ENCODE measurements around the gene CISD3. TPM values are rescaled to one million over a fixed set of nuclear protein-coding genes. Genes with fewer than 3 reads are reported as not detected.

The CISD3 gene, protein sequence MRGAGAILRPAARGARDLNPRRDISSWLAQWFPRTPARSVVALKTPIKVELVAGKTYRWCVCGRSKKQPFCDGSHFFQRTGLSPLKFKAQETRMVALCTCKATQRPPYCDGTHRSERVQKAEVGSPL
- total RNA-seq: 1 to 10 TPM; 3.8 to 4.0 TPM

DNA sequence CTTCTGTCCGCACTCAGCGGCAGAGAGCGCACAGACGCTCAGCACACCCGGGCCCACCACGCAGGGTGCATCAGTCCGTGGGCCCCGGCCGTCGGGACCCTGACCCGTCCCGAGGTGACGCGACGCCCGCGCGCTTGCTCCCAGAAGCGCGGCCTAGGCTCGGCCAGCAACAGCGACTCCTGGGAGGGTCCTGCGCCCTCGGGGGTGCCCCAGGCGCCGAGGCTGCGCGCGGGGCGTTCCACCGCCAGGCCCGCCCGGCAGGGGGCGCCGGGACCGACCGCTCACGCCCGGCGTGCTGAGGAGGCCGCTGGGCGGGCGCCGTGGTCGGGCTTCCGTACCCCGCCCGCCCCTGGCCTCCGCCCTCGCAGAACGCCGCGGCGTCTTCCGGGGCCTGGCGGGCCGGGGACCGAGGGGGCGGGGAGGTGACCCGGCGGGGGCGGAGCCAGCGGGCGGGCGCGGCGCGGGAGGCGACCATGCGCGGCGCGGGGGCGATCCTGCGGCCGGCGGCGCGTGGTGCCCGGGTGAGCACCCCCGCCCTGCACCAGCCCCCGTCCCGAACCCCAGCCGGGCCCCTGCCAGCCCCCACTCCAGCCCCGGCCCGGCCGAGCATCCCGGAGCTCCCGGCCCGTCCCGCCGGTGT lies at the start of gene CISD3:
TSS of gene CISD3 (plus strand) at position 456 of the 640 bp plus-strand sequence. CDS start at position 474, 18 bp downstream.

DNA sequence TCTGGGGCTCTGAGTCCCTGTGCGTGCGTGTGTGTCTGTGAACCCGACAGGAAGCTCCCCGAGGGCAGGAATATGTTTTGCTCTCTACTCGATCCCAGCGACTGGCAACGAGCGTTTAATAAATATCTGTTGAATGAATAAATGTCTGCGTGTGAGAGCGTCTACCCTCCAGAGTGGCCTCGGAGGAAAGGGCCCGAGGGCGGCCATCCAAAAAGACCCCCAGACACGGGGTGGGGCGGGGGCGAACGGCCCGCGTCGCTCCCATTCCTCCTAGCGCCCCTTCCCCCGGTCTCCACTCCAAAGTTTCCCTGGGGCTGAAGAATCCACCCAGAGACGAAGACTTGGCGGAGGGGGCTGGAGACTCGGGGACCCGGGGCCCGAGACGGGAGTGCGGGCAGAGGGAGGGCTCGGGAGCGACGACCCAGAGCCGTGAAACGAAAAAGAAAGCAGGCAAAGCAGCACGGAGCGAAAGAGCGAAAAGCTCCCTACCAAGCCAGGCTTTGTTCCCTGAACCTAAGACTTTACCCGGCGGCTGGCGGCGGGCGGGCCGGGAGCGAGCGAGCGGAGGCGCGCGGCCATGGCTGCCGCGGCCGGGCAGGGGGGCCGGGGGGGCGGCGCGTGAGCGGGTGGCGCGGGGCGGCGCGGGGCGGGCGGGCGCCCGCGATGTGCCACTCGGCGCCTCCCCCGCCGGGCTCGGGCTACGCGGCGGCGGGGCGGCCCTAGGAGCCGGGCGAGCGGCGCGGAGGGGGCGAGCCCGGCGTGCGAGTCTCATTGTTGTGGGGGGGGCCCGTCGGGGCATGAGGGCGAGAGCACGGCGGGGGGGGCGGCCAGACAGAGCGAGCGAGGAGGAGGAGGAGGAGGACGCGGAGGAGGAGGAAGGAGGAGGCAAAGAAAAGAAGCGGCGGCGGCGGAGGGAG lies 25.3 kb upstream of the CISD3 start, which contains the start of gene MLLT6:
TSS of gene MLLT6 (plus strand) at position 668 of the 917 bp plus-strand sequence. CDS start 360 bp downstream, outside the sequence.

DNA sequence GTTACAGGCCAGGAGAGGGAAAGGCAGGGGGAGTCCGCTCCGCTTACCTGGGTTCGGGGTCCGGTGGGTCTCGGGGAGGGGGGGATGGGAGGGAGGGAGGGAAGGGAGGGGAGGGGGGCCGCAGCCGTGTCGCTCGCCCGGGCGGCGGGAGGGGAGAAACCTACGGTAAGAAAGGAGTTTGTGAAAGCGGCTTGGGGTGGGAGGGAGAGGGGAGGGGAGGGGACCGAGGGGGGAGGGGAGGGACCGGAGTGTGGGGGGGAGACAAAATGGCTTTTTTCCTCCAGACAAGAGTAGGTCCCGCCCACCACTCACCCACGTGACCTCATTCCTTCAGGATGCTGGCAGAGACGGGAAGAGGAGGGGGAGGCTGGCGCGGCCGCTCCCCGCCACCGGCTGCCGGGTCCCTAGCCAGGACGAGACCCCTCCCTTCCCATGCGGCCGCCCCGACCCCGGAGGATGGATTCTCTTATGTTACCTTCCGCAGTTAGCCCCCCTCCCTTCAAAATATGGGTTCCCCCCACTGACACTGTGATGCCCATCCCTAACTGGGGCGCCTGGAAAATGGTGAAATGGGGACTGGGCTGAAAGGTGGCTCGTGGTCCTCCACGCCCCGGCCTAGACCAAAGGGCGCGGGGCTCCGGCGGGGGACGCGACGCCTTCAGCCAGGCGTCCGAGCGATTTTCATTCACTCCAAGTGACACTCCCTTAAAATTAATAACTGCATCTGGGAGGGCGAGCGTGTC lies 18.2 kb downstream of the CISD3 start, which contains the start of gene PCGF2:
TSS of gene PCGF2 (minus strand) at position 188 of the 743 bp plus-strand sequence. CDS start 7,934 bp downstream, outside the sequence.

DNA sequence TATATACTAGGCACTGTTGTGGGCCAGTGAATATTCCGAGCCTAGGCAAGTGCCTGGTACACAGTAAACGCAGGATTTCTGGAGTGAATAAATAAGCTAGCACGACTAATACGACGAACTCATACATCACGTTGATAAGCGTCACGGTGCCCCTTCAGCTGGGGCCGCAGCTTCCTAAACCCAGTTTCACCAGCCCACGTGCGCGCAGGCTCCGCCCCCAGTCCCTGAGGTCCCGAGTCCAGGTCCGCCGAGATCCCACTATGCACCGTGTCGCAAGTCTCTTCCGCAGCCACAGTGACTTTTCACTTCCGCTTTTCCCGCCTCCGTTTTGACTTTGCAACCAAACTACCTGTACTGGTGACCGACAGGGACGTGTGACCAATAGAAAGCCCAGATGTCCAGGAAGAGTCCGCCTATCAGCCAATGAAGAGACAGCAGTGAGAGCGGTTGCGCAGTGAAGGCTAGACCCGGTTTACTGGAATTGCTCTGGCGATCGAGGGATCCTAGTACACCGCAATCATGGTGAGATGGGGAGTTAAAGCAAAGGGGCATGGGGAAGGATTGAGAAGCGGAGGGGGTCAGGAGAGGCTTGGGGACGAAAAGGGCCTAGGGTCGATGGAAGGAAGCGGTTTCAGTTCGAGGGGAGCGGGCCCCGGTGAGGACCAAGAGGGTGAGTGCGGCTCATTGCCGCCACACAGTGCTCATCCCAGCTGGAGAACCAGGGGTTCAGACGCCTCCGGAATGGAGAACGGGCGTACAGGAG lies 22.3 kb downstream of the CISD3 start, which contains the start of gene PSMB3:
TSS of gene PSMB3 (plus strand) at position 434 of the 763 bp plus-strand sequence. CDS start at position 520, 86 bp downstream.

Small RNAs within 50 kb of the gene (small RNA-seq; reads per million reads assigned to genes)
- gene MIR4726 (0 reads per million in 2 donors), gene MIR4734 (0 reads per million in 2 donors), gene RNA5SP440 (0.47 to 1.6 reads per million in 2 donors), gene RNU6-866P (0 to 0.17 reads per million in 2 donors)

Other genes starting within 250 kb of the CISD3 start
- under 1 TPM; under 0.01 TPM for gene SRCIN1, start 124.4 kb upstream of the CISD3 start, total RNA-seq
- under 1 TPM; 0.67 to 0.69 TPM for gene EPOP, start 55.4 kb upstream of the CISD3 start, total RNA-seq
- 10 to 100 TPM; 15.0 to 22.4 TPM for gene MLLT6, start 25.1 kb upstream of the CISD3 start, total RNA-seq
- gene PCGF2, start 18.0 kb downstream of the CISD3 start, total RNA-seq: 1 to 10 TPM; 2.8 to 3.0 TPM
- gene PSMB3, start 22.4 kb downstream of the CISD3 start, total RNA-seq: 100 to 1,000 TPM; 395 to 474 TPM
- 100 to 1,000 TPM in 1 of 2 donors, 10 to 100 TPM in 1; 86.9 to 115 TPM for gene PIP4K2B, start 69.2 kb downstream of the CISD3 start, total RNA-seq
- gene CWC25, start 95.0 kb downstream of the CISD3 start, total RNA-seq: 1 to 10 TPM; 5.5 to 7.7 TPM
- gene RPL23, start 123.4 kb downstream of the CISD3 start, total RNA-seq: 100 to 1,000 TPM; 429 to 846 TPM
- 100 to 1,000 TPM in 1 of 2 donors, 10 to 100 TPM in 1; 78.8 to 106 TPM for gene LASP1, start 139.7 kb downstream of the CISD3 start, total RNA-seq
- gene FBXO47, start 237.1 kb downstream of the CISD3 start, total RNA-seq: under 1 TPM in 1 of 2 donors, not detected in 1; under 0.01 TPM

Data from melanocyte of skin (primary cell).